SK-N-SH (cell line): ENCODE data around the gene HPCAL1.

Source experiments
- CTCF ChIP-seq: fragments of 200-600 bp; sonication (generic); IDR thresholded peaks from 2 replicates; pipeline ENCODE4 v1.6.1; 2017; ENCODE audit warnings: antibody characterized with exemption, mild to moderate bottlenecking, moderate library complexity
- FOXM1 ChIP-seq: IDR thresholded peaks from 2 replicates; pipeline ENCODE4 v1.4.0; 2012; ENCODE audit warnings: low read depth, mild to moderate bottlenecking
- JUND ChIP-seq: IDR thresholded peaks from 2 replicates; pipeline ENCODE4 v1.4.0; 2012
- MAX ChIP-seq: IDR thresholded peaks from 2 replicates; pipeline ENCODE4 v1.4.0; 2012; ENCODE audit warnings: low read depth
- NFIC ChIP-seq: IDR thresholded peaks from 2 replicates; pipeline ENCODE4 v1.4.0; 2012; ENCODE audit warnings: borderline replicate concordance
- RAD21 ChIP-seq: IDR thresholded peaks from 2 replicates; pipeline ENCODE4 v1.6.1; 2012; ENCODE audit warnings: mild to moderate bottlenecking, low read length
- REST ChIP-seq: IDR thresholded peaks from 2 replicates; pipeline ENCODE4 v1.6.1; 2012; ENCODE audit warnings: mild to moderate bottlenecking, low read depth, low read length, moderate library complexity
- RFX5 ChIP-seq: IDR thresholded peaks from 2 replicates; pipeline ENCODE4 v1.6.1; 2012; ENCODE audit warnings: mild to moderate bottlenecking, improper control_type of control experiment, low read length
- RXRA ChIP-seq: IDR thresholded peaks from 2 replicates; pipeline ENCODE4 v1.4.0; 2012; ENCODE audit warnings: low read depth, mild to moderate bottlenecking, borderline replicate concordance
- SMC3 ChIP-seq: IDR thresholded peaks from 2 replicates; pipeline ENCODE4 v1.6.1; 2012; ENCODE audit warnings: low read depth, low read length, improper control_type of control experiment
- USF1 ChIP-seq: IDR thresholded peaks from 2 replicates; pipeline ENCODE4 v1.4.0; 2012; ENCODE audit warnings: low read depth, borderline replicate concordance
- USF2 ChIP-seq: fragments of 150-350 bp; IDR thresholded peaks from 2 replicates; pipeline ENCODE4 v1.6.1; 2017; ENCODE audit warnings: antibody characterized with exemption, low read length, low read depth, borderline replicate concordance

GRCh38 chr2:10393640-10393982, 90.9 kb downstream of the HPCAL1 start:
- no peak for TF ChIP-seq SMC3
- no peak for TF ChIP-seq CTCF
- TF ChIP-seq MAX = no peak
- TF ChIP-seq RAD21 = no peak
- TF ChIP-seq REST = no peak
- no peak for TF ChIP-seq USF2
- no peak for TF ChIP-seq FOXM1
- TF ChIP-seq NFIC = no peak
- TF ChIP-seq RXRA = no peak
- TF ChIP-seq RFX5 = no peak
- no peak for TF ChIP-seq JUND
- no peak for TF ChIP-seq USF1
